HG02623 (cell line): Measurements from ENCODE around the gene FAF1.
"Not testable (repeated sequence)": the region's sequence is repeated elsewhere in the genome, so short reads cannot be mapped to it uniquely, and the experiment has no call there.

Experiments
- ATAC-seq: cut with Tn5 transposase; IDR thresholded peaks from one replicate; pipeline ENCODE4 v1.9.1; 2021; ENCODE audit warnings: moderate library complexity; ENCODE audit not compliant: unreplicated experiment

FAF1 gene

DNA sequence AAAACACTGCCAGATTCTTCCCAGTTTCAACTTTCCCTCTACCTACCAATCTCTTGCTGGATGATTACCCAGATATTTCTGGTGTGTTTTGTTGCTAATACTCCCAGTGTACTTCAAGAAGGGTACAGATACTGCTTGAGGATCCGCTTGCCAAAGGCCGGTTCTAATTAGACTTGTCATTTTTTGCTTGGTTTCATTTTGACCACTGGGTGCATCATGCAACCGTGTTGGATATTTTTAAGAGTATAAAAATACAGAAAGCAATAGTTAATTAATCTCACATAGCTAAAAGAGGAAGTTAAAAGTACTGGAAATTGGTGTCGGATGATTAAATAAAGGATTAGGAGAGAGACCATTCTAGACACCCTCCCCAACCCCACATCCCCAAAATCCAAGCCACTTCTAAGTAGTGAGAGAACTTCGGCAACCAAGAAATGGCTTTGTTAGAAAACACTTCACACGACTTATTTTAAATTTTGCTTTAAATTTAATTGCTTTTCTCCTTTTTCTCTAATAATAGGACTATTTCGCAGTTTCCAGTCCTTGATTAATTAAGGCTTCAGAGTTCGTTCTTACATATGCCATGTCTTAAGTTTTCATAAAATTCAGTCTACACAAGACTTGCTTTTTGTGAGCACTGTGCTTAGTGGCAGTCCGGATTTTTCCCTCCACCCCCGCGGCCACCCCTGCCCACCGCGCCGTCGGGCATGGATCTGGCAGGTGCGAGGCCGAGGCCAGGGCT is 7.5 kb upstream of the FAF1 start:
- ATAC-seq: no peak

DNA sequence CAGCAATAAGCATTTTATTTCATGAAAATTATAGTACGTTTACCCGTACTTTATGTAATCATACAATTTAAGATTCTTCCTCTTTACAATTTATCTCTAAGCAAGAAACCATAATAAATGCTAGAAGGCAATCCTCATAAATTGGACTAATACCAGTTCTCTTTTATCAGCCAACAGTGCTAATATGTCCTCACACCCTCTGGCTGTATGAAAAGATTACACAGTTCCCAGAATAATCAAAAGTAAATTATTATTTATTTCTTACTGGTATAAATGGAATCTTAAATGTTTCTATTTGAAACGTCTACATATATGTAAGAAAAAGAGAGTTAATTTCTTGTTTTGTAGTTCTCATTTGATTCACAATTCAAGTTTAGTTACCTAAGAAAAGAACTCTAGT is 6.9 kb upstream of the FAF1 start:
- no peak for ATAC-seq

DNA sequence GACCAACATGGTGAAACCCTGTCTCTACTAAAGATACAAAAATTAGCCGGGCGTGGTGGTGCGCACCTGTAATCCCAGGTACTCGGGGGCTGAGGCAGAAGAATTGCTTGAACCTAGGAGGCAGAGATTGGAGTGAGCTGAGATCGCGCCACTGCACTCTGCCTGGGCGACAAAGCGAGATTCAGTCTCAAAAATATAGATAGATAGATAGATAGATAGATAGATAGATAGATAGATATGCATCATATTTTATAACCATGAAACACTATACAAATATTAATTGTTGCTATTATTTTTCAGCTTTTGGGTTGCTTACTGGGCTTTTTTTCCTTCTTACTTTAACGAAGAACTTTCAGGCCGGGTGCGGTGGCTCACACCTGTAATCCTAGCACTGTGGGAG is 4.8 kb upstream of the FAF1 start:
- ATAC-seq: no peak

DNA sequence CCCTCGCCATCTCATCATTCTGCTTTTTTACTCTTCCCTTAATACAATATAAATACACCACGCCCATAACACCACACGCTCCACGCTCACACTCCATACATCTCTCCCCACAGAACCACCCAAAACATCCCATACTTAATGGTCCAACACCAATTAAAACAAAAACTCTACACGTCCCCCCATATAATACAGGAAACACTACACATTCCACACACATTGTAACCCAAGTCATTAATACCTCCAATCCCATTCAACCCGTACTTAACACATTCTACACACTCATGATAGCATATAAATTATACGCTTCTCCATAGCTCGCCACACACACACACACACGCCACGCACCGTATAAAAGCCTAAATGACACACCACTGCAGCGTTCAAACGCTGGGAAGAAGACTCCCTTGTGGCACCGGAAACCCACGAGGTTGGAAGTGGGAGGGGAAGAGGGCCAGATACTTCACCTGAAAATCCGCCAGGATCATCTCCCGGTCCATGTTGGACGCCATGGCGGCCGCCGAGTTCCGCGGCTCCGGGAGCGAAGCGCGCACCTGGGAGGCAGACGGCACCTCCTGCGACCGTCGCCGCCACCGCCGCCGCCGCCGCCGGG is 659 bp downstream of the FAF1 start:
- ATAC-seq: peak; percentile 5

DNA sequence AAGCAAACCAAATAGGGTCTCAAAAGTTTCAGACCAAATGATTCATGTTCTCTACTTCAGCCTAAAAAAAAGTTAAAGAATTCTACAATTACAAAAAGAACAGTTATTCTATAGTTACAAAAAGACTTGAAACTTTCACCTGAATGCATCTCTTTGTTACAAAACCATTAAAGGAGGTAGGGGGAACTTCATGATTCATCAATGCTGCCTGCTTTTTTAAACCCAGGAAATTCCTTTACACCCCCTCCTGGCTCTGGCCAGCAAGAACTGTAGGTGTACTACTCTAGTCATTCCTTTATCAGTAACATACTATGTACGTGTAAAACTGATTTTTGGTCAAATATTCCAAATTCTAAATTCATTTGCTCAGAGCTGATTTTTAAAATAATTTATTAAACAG is 5.0 kb downstream of the FAF1 start:
- no peak for ATAC-seq

DNA sequence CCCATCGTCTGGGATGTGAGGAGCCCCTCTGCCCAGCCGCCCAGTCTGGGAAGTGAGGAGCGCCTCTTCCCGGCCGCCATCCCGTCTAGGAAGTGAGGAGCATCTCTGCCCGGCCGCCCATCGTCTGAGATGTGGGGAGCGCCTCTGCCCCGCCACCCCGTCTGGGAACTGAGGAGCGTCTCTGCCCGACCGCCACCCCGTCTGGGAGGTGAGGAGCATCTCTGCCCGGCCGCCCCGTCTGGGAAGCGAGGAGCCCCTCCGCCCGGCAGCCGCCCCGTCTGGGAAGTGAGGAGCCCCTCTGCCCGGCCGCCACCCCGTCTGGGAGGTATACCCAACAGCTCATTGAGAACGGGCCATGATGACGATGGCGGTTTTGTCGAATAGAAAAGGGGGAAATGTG is 7.5 kb downstream of the FAF1 start:
- ATAC-seq: not testable (repeated sequence)

DNA sequence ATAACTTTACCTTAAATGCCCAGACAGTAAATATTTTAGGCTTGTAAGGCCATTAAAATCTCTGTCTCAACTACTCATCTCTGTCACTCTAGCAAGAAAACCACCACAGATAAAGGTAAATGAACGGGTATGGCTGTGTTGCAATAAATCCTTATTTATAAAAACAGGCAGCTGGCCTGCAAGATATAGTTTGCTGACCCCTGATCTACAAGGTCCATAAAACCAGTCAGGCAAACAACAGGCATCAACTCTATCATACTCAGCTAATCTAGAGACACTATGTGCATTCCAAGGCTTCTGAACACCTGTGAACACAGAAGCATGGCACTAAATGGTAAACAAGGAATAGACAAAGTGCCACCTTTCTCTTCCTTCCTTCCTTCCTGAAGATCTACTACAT is 9.7 kb downstream of the FAF1 start:
- ATAC-seq: no peak

DNA sequence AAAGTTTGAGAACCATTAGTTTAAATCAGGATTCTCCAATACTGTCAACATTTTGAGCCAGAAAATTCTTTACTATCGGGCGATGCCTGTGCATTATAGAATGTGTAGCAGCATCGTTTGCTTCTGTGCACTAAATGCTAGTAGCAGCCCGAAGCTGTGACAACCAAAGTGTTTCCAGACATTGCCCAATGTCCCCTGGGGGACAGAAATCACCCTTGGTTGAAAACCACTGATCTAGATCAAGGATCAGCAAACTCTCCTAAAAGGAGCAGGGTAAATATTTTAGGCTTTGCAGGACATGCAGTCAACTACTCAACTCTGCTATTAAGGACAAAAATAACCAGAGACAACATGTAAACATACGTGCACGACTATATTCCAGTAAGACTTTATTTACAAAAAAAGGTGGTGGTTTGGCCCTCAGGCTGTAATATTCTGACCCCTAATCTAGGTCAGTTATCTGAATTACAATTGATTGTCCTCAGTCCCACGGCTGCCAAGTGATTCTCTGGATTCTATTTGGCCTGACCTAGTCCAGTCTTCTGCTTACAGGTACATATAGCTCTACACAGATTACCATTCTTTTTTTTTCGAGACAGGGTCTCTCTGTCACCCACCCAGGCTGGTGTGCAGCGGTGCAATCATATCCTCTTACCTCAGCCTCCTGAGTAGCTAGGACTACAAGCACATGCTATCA is 10.6 kb downstream of the FAF1 start:
- no peak for ATAC-seq

DNA sequence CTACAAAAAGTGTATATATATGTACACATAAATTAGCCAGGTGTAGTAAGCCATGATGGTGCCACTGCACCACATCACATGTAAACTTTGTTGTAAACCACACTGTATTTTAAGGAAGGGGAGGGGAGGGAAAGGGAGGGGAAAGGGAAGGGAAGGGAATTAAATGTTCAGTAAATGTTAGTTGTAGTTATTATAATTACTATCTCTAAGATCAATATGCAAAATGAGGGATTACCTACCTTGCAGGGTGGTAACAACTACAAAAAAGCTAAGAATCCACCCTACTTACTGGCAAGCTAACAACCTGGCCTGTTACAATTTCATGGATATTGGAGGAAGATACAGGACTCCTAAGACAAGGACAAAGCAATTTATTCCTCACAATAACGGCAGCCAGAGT is 17.7 kb downstream of the FAF1 start:
- ATAC-seq: no peak

DNA sequence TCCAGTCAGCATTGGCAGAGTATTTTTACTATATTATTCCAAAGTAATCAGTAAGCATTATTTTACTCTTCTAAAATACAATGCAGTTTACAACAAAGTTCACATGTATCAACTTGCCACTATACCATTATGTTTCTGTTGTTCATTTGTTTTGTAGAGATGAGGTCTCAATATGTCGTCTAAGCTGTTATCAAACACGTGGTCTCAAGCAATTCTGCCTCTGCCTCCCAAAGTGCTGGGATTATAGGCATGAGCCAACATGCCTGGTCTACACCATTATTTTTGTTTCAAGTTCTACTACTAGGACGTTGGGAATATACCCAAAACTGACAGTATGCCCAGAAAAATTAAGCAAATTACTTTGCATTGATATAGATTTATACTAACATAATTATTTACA is 19.8 kb downstream of the FAF1 start:
- ATAC-seq: no peak

DNA sequence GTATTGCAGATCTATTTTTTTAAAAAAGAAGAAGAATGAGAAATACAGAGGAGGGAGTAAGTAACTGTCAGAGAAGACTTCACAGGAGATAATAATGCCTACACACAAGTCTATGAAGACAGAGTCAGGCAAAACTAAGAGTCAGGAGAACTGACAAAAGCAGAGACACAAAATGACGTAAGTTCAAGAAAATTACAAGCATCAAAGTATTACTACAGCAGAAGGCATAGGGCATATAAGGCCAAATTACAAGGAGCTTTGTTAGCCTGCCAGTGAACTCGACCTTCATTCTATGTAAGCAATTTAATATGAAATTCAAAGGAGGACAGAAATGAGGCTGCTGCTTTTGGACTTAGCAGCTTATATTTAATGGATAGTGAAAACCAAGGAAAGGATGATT is 23.7 kb downstream of the FAF1 start:
- no peak for ATAC-seq

DNA sequence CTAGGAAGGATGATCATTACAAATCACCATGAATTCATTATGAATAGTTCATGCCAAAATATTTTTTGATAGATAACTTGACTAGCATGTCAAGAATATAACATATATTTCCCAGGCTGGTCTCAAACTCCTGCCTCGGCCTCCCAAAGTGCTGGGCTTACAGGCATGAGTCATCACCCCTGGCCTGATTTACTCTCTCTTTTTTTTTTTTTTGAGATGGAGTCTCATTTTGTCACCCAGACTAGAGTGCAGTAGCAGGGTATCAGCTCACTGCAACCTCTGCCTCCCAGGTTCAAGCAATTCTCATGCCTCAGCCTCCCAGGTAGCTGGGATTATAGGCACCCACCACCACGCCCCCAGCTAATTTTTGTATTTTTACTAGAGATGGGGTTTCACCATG is 24.8 kb downstream of the FAF1 start:
- ATAC-seq: not testable (repeated sequence)

DNA sequence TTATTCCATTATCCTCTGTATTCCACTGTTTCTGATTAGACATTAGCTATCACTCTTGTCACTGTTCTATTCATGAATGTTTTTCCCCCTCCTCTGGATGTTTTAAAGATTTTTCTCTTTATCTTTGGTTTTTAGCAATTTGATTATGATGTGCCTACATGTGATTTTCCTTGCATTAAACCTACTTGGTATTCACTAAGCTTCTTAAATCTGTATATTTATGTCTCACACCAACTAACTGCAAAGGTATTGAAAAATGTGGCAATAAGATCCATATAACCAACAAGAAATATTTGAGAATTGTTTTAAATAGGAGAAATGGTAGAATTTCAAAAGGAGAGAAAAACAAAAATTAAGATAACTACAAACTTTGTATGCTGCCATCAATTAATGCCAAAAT is 25.2 kb downstream of the FAF1 start:
- no peak for ATAC-seq

DNA sequence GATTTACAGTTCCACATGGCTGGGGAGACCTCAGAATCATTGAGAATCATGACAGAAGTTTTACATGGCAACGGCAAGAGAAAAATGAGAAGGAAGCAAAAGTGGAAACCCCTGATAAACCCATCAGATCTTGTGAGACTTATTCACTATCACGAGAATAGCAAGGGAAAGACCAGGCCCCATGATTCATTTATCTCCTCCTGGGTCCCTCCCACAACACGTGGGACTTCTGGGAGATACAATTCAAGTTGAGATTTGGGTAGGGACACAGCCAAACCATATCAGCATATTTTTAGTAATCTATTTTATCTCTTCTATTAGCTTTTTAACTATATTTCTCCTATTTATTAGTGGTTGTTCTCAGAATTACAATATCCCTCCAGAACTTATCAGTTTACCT is 26.3 kb downstream of the FAF1 start:
- not testable (repeated sequence) for ATAC-seq

DNA sequence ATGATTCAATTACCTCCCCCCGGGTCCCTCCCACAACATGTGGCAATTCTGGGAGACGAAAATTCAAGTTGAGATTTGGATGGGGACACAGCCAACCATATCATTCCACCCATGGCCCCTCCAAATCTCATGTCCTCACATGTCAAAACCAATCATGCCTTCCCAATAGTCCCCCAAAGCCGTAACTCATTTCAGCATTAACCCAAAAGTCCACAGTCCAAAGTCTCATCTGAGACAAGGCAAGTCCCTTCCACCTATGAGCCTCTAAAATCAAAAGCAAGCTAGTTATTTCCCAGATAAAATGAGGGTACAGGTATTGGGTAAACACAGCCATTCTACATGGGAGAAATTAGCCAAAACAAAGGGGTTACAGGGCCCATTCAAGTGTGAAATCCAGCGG is 28.0 kb downstream of the FAF1 start:
- not testable (repeated sequence) for ATAC-seq

DNA sequence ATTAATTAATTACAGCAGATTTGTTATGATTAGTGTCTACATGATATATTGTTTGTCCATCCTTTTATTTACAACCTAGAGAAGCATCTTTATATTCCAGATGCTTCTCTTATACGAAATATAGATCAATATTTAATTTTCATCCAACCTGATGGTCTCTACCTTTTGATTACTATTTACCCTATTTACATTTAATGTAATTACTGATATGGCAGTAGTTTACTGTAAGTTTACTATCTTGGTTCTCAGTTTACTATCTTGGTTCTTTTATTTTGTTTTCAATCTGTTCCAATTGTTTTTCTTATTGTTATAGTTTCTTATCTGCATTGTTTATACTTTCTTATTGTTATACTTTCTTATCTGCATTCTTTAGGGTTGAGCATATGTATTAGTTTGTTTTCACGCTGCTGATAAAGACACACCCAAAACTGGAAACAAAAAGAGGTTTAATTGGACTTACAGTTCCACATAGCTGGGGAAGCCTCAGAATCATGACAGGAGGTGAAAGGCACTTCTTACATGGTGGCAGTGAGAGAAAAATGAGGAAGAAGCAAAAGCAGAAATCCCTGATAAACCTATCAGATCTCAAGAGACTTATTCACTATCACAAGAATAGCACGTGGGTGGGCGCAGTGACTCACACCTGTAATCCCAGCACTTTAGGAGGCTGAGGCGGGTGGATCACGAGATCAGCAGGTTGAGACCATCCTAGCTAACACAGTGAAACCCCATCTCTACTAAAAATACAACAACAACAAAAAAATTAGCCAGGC is 28.9 kb downstream of the FAF1 start:
- no peak for ATAC-seq

DNA sequence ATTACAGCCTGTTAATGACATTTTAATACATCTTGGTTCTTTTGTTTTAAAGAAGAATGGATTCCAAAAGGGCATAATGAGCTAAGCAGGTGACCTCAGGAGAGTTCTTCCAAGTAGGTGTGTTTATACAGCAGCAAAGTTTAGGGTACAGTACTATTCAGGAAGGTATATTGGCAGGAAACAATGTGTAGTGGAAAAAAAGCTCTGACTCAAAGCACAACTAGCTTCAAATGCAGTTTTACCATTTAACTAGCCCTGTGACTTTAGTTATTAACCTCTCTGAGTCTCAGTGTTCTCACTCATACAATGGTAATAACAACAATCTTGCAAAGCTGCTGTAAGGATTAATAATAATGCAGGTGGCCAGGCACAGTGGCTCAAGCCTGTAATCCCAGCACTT is 29.9 kb downstream of the FAF1 start:
- no peak for ATAC-seq

DNA sequence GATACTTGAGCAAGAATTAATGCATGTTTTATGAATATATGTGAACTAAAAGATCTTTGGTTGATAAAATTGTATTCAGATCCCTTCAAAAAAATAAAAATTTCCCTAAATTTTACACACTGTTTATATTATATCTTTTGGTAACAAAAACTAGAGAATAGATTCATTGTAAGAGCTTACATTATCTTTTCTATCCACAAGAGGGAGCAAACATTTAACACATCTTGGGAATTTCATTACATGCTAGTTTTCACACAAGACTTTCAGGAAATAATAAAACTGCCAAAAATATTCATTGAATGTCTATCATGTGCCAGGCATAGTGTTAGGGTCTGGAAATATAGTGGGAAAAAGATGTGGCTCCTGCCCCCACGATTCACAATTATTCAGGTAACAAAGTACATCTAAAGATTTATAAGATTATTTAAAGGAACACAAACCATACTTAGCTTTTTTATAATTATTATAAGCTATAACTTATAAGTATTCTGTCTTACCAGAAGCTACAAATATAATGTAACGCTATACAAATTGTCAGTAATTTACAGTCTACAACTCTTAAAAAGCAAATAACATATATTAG is 30.6 kb downstream of the FAF1 start:
- ATAC-seq: no peak

DNA sequence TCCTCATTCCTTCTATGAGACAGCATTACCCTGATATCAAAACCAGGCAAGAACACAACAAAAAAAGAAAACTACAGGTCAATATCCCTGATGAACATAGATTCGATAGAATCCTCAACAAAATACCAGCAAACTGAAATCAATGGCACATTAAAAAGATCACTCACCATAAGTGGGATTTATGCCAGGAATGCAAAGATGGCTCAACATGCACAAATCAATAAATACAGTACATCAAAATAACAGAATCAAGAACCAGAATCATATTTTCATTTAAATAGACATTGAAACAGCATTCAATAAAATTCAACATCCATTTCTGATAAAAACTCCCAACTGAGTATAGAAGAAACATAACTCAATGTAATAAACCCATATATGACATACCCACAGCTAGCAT is 36.5 kb downstream of the FAF1 start:
- ATAC-seq: no peak

DNA sequence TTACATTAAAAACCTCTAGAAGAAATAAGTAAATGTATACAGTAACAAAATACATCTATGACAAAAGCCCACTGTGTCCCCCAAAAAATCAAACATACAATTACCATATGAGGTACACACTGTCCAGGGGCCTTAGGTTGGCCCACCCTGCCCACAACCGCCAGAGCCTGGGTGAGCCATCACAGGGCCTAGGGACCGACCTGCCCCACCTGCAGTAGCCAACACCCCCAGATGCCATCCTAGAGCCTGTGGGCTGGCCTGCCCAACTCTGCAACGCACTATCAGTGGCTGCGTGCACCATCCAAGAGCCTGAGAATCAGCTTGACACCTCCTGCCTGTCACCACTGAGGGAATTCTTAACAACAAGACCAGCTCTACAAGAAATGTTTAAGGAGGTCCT is 39.0 kb downstream of the FAF1 start:
- no peak for ATAC-seq

DNA sequence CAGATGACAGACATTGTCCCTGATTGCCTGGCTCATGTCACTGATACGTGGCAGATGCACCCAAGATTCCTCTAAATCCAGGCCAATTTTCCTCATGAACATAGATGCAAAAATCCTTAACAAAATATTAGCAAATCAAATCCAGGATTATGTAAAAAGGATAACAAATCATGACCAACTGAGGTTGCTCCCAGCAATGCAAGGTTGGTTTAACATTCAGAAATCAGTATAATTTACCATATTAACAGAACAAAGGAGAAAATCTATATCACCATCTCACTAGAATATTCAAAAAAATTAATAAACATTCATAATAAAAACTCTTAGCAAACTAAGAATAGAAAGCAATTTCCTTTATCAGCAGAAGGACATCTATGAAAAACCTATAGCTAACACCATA is 39.7 kb downstream of the FAF1 start:
- no peak for ATAC-seq
